GM10266 (cell line): ENCODE results near the gene STX8.

Experiments
- DNase-seq: peaks from one replicate; pipeline ENCODE4 v3.0.0; 2012; ENCODE audit errors: extremely low spot score
- TF ChIP-seq, protein P1 (sequence below): IDR thresholded peaks from 2 replicates; pipeline ENCODE4 v1.5.1; 2012; ENCODE audit warnings: mild to moderate bottlenecking, low read depth; ENCODE audit not compliant: control insufficient read depth, insufficient read depth; ENCODE audit errors: missing control alignments

Gene STX8

DNA sequence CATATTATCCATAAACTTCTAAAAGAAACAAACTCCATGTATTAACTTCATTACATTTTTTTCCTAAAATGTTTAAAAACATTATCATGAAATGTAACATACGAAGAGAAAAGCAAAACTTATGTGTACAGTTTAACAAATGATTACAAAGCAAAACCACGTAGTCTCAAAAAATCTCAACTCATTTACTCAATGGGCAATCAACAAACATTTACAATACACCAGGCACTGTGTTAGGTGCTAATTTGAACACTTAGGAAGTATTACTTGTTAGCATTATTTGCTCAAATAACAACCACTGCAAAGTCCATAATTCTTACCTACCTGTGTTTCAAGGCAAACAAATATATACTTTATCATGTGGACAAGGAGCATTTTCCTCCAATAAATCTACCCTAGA lies 164.9 kb downstream of the STX8 start:
- DNase-seq = no peak
- TF ChIP-seq, protein P1, sequence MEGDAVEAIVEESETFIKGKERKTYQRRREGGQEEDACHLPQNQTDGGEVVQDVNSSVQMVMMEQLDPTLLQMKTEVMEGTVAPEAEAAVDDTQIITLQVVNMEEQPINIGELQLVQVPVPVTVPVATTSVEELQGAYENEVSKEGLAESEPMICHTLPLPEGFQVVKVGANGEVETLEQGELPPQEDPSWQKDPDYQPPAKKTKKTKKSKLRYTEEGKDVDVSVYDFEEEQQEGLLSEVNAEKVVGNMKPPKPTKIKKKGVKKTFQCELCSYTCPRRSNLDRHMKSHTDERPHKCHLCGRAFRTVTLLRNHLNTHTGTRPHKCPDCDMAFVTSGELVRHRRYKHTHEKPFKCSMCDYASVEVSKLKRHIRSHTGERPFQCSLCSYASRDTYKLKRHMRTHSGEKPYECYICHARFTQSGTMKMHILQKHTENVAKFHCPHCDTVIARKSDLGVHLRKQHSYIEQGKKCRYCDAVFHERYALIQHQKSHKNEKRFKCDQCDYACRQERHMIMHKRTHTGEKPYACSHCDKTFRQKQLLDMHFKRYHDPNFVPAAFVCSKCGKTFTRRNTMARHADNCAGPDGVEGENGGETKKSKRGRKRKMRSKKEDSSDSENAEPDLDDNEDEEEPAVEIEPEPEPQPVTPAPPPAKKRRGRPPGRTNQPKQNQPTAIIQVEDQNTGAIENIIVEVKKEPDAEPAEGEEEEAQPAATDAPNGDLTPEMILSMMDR = no peak

DNA sequence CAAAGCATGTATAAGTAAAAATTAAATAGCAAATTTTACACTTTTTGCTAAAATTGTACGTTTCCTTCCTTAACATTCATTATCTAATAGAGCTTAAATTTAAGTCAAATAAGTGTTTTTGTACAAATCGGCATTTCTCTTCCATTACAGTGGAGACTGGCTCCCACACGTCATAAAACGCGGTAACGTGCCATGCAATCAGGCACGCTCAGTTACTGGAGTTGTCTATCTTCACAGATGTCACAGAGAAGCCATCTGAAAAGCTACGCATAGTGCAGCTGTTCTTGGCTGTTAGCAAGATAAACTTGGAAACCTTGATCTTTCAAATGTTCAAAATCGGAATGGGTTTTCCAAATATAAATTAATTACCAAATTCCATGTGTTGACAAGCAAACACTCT lies 165.3 kb downstream of the STX8 start:
- TF ChIP-seq, protein P1 = no peak
- no peak for DNase-seq

DNA sequence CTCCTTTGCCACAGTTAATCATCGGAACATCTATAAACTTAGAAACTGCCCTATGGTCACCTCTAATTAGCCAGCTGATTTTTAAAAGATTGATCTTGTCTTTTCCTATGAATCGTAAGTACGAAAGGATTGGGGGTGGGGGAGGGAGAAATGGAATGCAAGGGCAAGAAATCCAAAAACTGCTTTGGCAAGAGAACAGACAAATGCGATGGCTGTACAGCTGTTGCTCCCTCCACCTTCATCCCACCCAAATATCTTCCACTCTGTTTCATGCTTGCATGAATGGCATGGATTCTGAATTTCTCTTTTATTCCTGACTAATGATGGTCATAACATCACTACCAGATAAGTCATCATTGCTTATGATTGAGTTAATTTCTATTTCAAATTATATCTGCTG lies 165.7 kb downstream of the STX8 start:
- no peak for DNase-seq

DNA sequence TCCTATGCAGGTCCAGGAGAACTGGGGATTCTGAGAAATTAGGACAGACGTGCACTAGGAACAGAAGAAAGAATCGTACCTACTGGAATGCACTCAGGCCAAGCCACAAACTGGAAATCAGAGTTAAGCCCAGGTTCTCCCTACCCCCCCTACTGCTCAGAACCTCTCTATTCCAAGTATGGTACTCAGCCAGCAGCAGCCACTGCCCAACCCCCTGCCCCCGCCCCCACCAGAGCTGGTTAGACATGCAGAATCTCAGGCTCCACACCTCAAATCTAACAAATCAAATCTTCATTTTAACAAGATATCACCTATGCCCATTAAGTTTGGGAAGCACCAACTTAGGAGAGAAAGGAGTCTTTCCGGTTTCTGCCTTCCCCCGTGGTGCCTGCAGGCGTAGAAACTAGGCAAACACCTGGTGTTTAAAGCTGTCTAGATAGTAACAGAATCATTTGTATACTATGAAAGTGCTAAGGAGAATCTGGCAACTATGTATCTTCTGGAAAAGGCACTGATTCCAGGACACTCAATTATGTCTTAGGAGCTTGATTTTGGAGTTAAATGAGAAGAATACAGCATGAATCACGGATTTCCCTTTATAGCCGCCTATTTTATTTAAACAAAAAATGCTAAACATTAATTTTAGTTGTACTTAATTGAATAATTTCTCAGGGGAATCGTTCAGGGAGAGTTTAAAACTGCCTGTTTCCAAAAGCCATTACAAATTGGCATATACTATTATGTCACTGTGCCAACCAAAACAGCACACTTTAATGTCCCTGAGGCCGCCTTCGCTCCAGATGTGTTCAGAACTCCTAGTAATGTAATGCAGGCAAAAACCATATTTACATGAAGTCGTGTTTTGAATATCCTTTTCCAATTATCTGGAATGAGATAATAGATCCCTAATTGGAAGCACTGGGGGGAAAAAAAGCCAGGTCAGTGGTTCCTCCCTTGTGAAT lies 166.5 kb downstream of the STX8 start:
- TF ChIP-seq, protein P1 = no peak
- DNase-seq = no peak

More for the DNA sequence above, 165.7 kb downstream of the STX8 start:
- TF ChIP-seq, protein P1 = no peak

DNA sequence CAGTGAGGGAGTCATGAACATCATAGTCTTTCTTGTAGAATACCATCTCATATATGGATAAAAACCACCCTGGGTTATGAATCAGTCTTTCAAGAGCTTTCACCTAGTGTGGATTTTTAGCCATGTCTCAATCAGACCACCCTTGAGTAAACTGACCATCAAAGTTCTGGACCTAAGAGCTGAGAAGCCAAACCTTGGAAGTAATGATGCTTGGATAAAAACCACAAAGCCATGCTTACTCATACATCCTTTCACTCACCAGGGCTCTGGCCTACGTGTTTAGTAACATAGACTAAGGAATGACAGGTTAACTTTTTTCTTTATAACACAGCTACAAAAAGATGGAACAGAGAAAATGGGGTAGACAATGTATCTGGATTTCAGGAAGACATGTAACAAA lies 167.2 kb downstream of the STX8 start:
- TF ChIP-seq, protein P1 = no peak
- no peak for DNase-seq

DNA sequence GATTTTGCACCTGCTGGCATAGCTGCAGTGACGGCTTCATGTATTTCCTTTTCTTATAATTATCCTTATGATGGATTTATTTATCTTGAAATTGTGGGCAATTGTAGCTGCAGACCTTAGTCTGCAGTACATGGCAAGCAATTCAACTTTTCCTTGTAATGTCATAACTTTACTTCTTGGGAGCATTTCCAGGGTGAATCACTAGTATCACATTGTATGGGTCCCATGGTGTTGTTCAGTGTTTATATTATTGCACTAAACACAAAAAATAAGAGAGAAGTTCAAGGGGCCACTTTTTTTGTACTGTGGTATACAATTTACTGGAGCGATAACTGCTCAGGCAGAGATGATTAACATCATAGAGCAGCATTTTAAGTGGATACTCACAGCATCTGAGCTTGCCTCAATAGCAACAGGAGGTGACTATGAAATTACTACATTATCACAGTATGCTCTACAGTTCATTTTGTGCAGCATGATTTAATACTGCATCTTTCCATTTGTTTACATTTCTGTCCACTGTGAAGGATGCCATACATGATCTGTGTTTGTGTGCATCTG lies 169.5 kb downstream of the STX8 start:
- DNase-seq = no peak
- TF ChIP-seq, protein P1 = no peak

DNA sequence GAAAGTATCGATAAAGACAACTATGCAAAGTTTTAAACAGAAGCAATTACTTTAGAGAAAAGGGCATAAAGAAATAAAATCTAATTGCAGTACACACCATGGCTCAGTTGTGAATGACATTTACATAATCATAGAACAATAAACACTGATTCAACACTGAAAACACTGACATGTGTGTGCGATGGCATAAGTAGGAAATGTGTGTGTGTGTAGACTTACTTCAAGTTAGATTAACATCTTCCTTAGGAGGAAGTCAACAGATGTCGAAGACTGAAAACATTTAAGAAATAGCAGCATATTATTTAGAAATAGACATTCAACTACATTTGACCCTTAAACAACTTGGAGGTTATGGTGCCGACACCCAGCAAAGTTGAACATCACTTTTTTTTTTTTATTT lies 172.4 kb downstream of the STX8 start:
- TF ChIP-seq, protein P1 = no peak
- no peak for DNase-seq
